Transverse colon (tissue), 4 donors: ENCODE results near the gene RABL6. TPM values are rescaled to one million over a fixed set of nuclear protein-coding genes. Genes with fewer than 3 reads are reported as not detected.
"Not testable (repeated sequence)": the region's sequence is repeated elsewhere in the genome, so short reads cannot be mapped to it uniquely, and the experiment has no call there.

Source experiments
- DNase-seq: peaks from one replicate; pipeline ENCODE4 v3.0.0-alpha.2; 2019
- H3K27ac ChIP-seq, 4 donors: fragments of 200-600 bp; sonication (generic); 2 replicates each; pipeline ENCODE4 v1.5.1; 2016 to 2018; ENCODE audit warnings: inconsistent platforms in 4 of 4
- H3K27me3 ChIP-seq: fragments of 200-600 bp; sonication (generic); 2 replicates; pipeline ENCODE4 v1.5.1; 2017; ENCODE audit warnings: inconsistent platforms
- H3K36me3 ChIP-seq, 4 donors: fragments of 200-600 bp; sonication (generic); 2 replicates each; pipeline ENCODE4 v1.5.1; 2017 to 2019; ENCODE audit warnings: inconsistent platforms in 4 of 4
- H3K4me1 ChIP-seq, 4 donors: fragments of 200-600 bp; sonication (generic); 2 replicates each; pipeline ENCODE4 v1.5.1; 2017 to 2020; ENCODE audit warnings: inconsistent platforms in 4 of 4
- H3K4me3 ChIP-seq, 4 donors: fragments of 200-600 bp; sonication (generic); 1 replicate in 1 of 4; 2 replicates in 3 of 4; pipeline versions ENCODE4 v1.5.1 to v1.6.1; 2017 to 2019; ENCODE audit warnings: inconsistent platforms in 4 of 4
- H3K9me3 ChIP-seq, 2 donors: fragments of 200-600 bp; sonication (generic); 2 replicates each; pipeline ENCODE4 v1.5.1; 2017 to 2019; ENCODE audit warnings: inconsistent platforms in 2 of 2
- EP300 ChIP-seq: sonication (generic); formaldehyde crosslinking; IDR thresholded peaks from one replicate; pipeline ENCODE4 v1.6.1; 2017; ENCODE audit warnings: antibody characterized with exemption, low read depth
- POLR2A ChIP-seq: fragments of 450-650 bp; IDR thresholded peaks from one replicate; pipeline ENCODE4 v1.6.1; 2016; ENCODE audit warnings: antibody characterized with exemption, mild to moderate bottlenecking, moderate library complexity
- POLR2AphosphoS5 ChIP-seq, 3 donors: sonication (generic); formaldehyde crosslinking; IDR thresholded peaks; one replicate each; pipeline ENCODE4 v1.6.1; 2016; ENCODE audit warnings: antibody characterized with exemption in 3 of 3
- WGBS, 2 donors: methylation state at CpG; one replicate each; pipeline ENCODE4 v1.1.5; 2018; ENCODE audit warnings: low coverage in 1 of 2; 5-methylcytosine and 5-hydroxymethylcytosine counted together
- in situ Hi-C, 4 donors: fragments of 200-750 bp; cut with MboI; loops; one replicate each; pipeline versions ENCODE4 v1.15.0 to v1.15.1; 2017; ENCODE audit warnings: low sequenced_read_pairs in 3 of 4, low pct_ligation_motif_present in 1 of 4, low pct_unique_long_range_greater_than_20kb in 1 of 4
- intact Hi-C: fragments of 100-400 bp; cut with DNase I; formaldehyde crosslinking; loops from one replicate; pipeline ENCODE4 v1.15.1; 2023; ENCODE audit warnings: low total_unique reads
- total RNA-seq, 4 donors: library from RNA; depleted of rRNA; stranded (reverse); fragments of >200 nt; gene quantifications; one replicate each; pipeline ENCODE4 v1.1.0, GENCODE V29; 2016
- TF ChIP-seq, protein P1 (sequence below), 5 experiments: fragments of 200-600 bp in 3 of 5; fragments of 450-650 bp in 2 of 5; sonication (generic) in 3 of 5; IDR thresholded peaks; 1 replicate in 2 of 5; 2 replicates in 3 of 5; pipeline ENCODE4 v1.5.1; 2016 to 2017; ENCODE audit warnings: antibody characterized with exemption in 5 of 5, inconsistent platforms in 3 of 5, mild to moderate bottlenecking in 2 of 5, moderate library complexity in 1 of 5

RABL6 gene
- total RNA-seq, 4 donors from 2014 or later, result 71.3 to 227 (median 160) TPM

DNA sequence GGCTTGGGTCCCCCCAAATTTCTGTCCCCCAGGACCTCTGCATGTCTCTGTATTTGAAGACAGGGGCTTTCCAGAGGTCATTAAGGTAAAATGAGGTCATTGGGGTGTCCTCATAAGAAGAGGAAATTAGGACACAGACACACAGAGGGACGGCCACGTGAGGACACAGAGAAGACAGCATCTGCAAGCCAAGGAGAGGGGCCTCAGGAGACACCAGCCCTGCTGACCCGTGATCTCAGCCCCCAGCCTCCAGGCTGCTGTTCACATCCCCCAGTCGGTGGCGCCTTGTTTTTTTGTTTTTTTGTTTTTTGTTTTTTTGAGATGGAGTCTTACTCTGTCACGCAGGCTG lies 12.8 kb upstream of the RABL6 start:
- 60 to 73% methylated on average over 2 to 6 of the region's 6 CpGs for WGBS, 2 donors
- in situ Hi-C loops, result loop anchor here in 2 of 4 donors (25.0 kb wide), 1 partner anchor 242 kb away; the partner anchor contains the start of genes ABCA2 (in 2 of the 2), FUT7 (in 2 of the 2) and NPDC1 (in 2 of the 2)
- no peak for DNase-seq
- Histone ChIP-seq H3K4me3 (no peak overlapping the region), H3K4me1 (peaks cover 14 to 85% (median 61%) of the 10 kb centered on the region in 4 donors), H3K36me3 (no peaks in the 10 kb centered on the region), H3K27me3 (peaks cover 31% of the 10 kb centered on the region), H3K9me3 (no peaks in the 10 kb centered on the region), H3K27ac (peak overlapping the region in 2 of 4 donors; percentile 95 to 98)
- intact Hi-C loops, result no loop called here
- no peak for TF ChIP-seq EP300
- TF ChIP-seq, protein P1, sequence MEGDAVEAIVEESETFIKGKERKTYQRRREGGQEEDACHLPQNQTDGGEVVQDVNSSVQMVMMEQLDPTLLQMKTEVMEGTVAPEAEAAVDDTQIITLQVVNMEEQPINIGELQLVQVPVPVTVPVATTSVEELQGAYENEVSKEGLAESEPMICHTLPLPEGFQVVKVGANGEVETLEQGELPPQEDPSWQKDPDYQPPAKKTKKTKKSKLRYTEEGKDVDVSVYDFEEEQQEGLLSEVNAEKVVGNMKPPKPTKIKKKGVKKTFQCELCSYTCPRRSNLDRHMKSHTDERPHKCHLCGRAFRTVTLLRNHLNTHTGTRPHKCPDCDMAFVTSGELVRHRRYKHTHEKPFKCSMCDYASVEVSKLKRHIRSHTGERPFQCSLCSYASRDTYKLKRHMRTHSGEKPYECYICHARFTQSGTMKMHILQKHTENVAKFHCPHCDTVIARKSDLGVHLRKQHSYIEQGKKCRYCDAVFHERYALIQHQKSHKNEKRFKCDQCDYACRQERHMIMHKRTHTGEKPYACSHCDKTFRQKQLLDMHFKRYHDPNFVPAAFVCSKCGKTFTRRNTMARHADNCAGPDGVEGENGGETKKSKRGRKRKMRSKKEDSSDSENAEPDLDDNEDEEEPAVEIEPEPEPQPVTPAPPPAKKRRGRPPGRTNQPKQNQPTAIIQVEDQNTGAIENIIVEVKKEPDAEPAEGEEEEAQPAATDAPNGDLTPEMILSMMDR (IDR thresholded peaks at IDR 0.05), result no peak
- no peak for TF ChIP-seq POLR2AphosphoS5 (IDR thresholded peaks at IDR 0.05)
- no peak for TF ChIP-seq POLR2A

- Histone ChIP-seq H3K36me3 (no peaks in the 10 kb centered on the region), H3K27me3 (peaks cover 45% of the 10 kb centered on the region), H3K27ac (peak within 1 kb of the TSS in 1 of 4 donors; percentile 46), H3K4me1 (peaks cover 14 to 92% (median 67%) of the 10 kb centered on the region in 4 donors), H3K9me3 (no peaks in the 10 kb centered on the region), H3K4me3 (no peak within 1 kb of the TSS)
- intact Hi-C loops, result no loop called here
- in situ Hi-C loops, result loop anchor here in 2 of 4 donors (25.0 kb wide), 1 partner anchor 241 kb away; the partner anchor contains the start of genes ABCA2 (in 2 of the 2), FUT7 (in 2 of the 2) and NPDC1 (in 2 of the 2)
- no peak for TF ChIP-seq EP300
- TF ChIP-seq, protein P1 (IDR thresholded peaks at IDR 0.05), result no peak
- TF ChIP-seq POLR2AphosphoS5 (IDR thresholded peaks at IDR 0.05), result no peak
- no peak for TF ChIP-seq POLR2A
- DNase-seq, result no peak
- WGBS, 2 donors, result 34 to 45% methylated on average over 4 to 5 of the region's 5 CpGs
Observed at GRCh38 chr9:136796238-136796774, 11.4 kb upstream of the RABL6 start, which contains the start of gene CCDC183. TSS of gene CCDC183 (plus strand) at chr9:136796338. CDS start at chr9:136796398, 60 bp downstream.

DNA sequence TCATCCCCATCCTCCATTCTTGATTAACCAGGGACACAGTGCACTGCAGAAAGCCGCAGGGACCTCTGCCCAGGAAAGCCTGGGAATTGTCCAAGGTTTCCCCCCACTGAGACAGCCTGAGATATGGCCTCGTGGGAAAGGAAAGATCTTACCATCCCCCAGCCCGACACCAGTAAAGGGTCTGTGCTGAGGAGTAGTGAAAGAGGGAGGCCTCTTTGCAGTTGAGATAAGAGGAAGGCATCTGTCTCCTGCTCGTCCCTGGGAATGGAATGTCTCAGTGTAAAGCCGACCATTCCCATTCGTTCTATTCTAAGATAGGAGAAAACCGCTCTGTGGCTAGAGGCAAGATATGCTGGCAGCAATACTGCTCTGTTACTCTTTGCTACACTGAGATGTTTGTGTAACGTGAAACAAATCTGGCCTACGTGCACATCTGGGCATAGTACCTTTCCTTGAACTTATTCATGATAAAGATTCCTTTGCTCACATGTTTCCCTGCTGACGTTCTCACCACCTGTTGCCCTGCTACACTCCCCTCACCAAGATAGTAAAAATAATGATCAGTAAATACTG lies 10.9 kb upstream of the RABL6 start:
- H3K9me3 ChIP-seq, H3K4me3 ChIP-seq, intact Hi-C loops, H3K36me3 ChIP-seq, DNase-seq: not testable (repeated sequence)
- in situ Hi-C loops, result loop anchor here in 2 of 4 donors (25.0 kb wide), 1 partner anchor 240 kb away; the partner anchor contains the start of genes ABCA2 (in 2 of the 2), FUT7 (in 2 of the 2) and NPDC1 (in 2 of the 2)
- H3K4me1 ChIP-seq, result peaks cover 14 to 93% (median 65%) of the 10 kb centered on the region in 4 donors
- TF ChIP-seq POLR2A, result peak; percentile 13
- peak overlapping the region in 1 of 4 donors; percentile 46 for H3K27ac ChIP-seq
- WGBS, 2 donors, result 0 to 21% methylated on average over 3 to 10 of the region's 10 CpGs
- peaks cover 49% of the 10 kb centered on the region for H3K27me3 ChIP-seq

- Histone ChIP-seq H3K27me3 (peaks cover 57% of the 10 kb centered on the region), H3K27ac (peak overlapping the region; percentile 80 to 90 (median 88)), H3K9me3 (no peaks in the 10 kb centered on the region), H3K36me3 (no peaks in the 10 kb centered on the region), H3K4me1 (peaks cover 8 to 74% (median 47%) of the 10 kb centered on the region in 4 donors), H3K4me3 (peak overlapping the region in 3 of 4 donors; percentile 36 to 52 (median 37))
- intact Hi-C loops (no loop called here), in situ Hi-C loops (loop anchor here in 2 of 4 donors (25.0 kb wide), 1 partner anchor 239 kb away; the partner anchor contains the start of genes ABCA2 (in 2 of the 2), FUT7 (in 2 of the 2) and NPDC1 (in 2 of the 2))
- 42% methylated on average over 2 to 6 of the region's 6 CpGs for WGBS, 2 donors
- DNase-seq, result no peak
- TF ChIP-seq POLR2A (no peak), EP300 (no peak), POLR2AphosphoS5 (IDR thresholded peaks at IDR 0.05) (no peak)
Observed at GRCh38 chr9:136798708-136799078, 9.1 kb upstream of the RABL6 start.
